Measurements from ENCODE around the gene RSPH6A.

Gene RSPH6A

DNA sequence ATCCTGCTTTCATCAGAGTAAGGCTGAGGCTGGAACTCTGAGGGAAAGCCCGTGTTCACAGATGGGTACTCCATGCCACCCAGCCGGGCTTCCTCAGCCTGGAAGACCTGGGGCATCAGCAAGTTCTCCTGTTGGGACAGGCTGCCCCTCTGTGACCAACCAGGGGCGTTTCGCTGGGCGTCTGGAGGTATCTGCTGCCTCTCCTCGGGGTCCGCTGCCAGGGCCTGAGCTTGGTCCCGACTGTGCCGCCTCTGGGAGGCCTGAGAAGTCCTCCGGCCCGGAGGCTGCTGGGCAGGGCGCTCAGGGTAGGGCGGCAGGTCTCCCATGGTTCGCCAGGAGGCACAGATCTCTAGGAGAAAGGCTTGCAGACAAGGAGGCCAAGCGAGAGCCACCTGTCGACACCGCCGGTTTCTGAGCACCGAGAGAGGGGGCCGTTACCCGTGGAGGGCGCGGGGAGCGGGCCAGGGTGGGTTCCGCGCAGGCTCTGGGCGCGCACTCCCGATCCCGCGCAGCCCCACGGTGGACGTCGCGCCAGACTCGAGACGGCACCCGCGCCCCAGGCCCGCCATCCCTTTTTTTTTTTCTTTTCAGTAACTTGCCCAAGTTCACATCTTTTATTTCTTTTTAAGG, at the start of gene RSPH6A:
RSPH6A (minus strand) TSS at position 458 of the 630 bp plus-strand sequence; CDS start at position 326, 132 bp downstream.
- no peak within 1 kb of the TSS for H3K4me3 ChIP-seq (replicated peaks; ENCODE audit: low read depth, low read length)
- DNase-seq (ENCODE audit: low read depth) = no peak
- TF ChIP-seq CTCF (IDR thresholded peaks at IDR 0.05; ENCODE audit: low read length, missing control alignments) = no peak

DNA sequence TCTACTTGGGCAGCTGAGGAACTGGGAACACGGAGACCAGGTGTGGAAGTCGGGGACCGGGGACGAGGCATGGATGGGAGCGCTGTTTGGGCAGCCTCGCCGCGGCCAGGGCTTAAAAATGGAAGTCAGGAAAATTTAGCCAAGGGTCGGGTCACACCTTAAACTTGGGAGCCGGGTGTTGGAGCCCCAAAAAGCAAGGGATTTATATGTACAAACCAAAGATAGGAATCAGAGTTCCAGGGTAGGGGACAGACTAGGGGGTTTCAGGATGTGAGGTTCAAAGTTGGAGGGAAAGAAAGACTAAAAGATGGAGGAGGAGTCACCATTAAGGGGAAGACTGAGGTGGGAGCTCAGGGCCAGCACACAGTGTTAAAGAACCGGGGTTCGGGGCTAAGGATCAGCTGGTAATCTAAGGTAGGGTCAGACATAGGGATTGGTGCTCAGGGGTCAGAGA, 49.5 kb upstream of the RSPH6A start:
- no peak for TF ChIP-seq CTCF (IDR thresholded peaks at IDR 0.05; ENCODE audit: low read length, missing control alignments)
- DNase-seq (ENCODE audit: low read depth) = no peak
- no peak overlapping the region for H3K4me3 ChIP-seq (replicated peaks; ENCODE audit: low read depth, low read length)

- peak; percentile 25 for DNase-seq (ENCODE audit: low read depth)
- peak; percentile 28 for TF ChIP-seq CTCF (IDR thresholded peaks at IDR 0.05; ENCODE audit: low read length, missing control alignments)
- H3K4me3 ChIP-seq (replicated peaks; ENCODE audit: low read depth, low read length) = peak within 1 kb of the TSS; percentile 67
Measured at GRCh38 chr19:45863840-45864628, 48.9 kb upstream of the RSPH6A start, which contains the start of gene FOXA3. TSS of gene FOXA3 (plus strand) at chr19:45864326. CDS start at chr19:45864457, 131 bp downstream.

DNA sequence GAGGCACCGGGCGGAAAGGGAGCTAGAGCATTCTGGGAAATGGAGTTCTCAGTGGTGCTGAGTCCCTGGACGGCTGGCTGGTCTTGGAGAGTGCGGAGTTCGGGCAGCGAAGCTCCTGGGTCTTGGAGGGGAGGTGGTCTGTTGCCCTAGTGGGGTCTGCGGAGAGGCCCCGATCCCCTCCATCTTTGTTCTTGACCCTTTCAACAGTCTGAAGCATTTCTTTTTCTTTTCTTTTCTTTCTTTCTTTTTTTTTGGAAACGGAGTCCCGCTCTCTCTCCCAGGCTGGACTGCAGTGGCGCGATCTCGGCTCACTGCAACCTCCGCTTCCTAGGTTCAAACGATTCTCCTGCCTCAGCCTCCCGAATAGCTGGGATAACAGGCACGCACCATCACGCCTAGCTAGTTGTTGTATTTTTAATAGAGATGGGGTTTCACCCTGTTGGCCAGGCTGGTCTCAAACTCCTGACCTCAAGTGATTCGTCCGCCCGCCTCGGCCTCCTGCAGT, 48.3 kb upstream of the RSPH6A start:
- H3K4me3 ChIP-seq (replicated peaks; ENCODE audit: low read depth, low read length) = peak overlapping the region; percentile 67
- DNase-seq (ENCODE audit: low read depth) = no peak
- TF ChIP-seq CTCF (IDR thresholded peaks at IDR 0.05; ENCODE audit: low read length, missing control alignments) = no peak

DNA sequence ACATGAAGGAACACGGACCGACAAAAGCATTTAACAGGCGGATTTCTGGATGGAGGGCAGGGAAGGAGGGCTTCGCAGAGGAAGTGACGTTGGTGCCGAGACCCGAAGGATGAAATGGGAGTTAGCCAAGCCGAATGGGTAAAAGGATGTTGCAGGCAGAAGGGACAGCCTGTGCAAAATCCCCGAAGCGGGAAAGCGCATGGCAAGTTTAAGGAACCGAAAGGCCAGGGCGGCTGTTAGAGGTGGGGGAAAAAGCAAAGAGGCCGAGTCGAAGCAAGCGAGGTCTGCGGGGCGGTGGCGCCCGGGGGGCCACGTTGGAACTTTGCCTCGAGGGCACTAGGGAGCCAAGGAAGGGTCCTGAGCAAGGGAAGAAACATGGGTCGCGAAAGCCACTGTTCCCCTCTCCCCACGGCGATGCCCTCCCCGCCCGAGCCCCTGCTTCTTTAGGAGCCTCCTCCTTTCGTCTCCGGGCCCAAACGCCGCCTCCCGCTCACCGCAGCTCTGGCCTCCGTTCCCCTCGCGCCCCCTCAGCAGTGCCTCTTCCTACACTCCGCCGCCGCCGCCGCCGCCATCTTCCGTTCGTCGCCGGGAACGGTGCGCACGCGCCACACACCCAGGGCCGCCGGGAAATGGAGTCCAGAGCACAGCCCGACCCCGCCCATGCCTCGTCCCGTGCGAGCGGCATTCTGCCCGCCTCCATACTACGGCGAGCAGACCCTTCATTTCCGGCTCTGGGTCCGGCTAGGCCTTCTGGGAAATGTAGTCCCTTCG, 47.6 kb upstream of the RSPH6A start, which contains the start of gene SYMPK:
SYMPK (minus strand) TSS at position 584 of the 771 bp plus-strand sequence. CDS start 8,652 bp downstream, outside the sequence.
- DNase-seq (ENCODE audit: low read depth) = peak; percentile 98
- TF ChIP-seq CTCF (IDR thresholded peaks at IDR 0.05; ENCODE audit: low read length, missing control alignments) = no peak
- H3K4me3 ChIP-seq (replicated peaks; ENCODE audit: low read depth, low read length) = peak within 1 kb of the TSS; percentile 67

- DNase-seq (ENCODE audit: low read depth) = no peak
- H3K4me3 ChIP-seq (replicated peaks; ENCODE audit: low read depth, low read length) = peak overlapping the region; percentile 67
- no peak for TF ChIP-seq CTCF (IDR thresholded peaks at IDR 0.05; ENCODE audit: low read length, missing control alignments)
Measured at GRCh38 chr19:45862271-45862563, 47.1 kb upstream of the RSPH6A start.

All from fibroblast of pulmonary artery (primary cell).